Suprapubic skin (tissue), 4 donors: Measurements from ENCODE around the gene MYCBP2.

Experiments
- CTCF ChIP-seq, 2 donors: fragments of 200-600 bp in 1 of 2; fragments of 450-650 bp in 1 of 2; sonication (generic) in 1 of 2; IDR thresholded peaks; one replicate each; pipeline ENCODE4 v1.5.1; 2016 to 2019; ENCODE audit warnings: antibody characterized with exemption in 2 of 2, mild to moderate bottlenecking in 1 of 2, moderate library complexity in 1 of 2
- EP300 ChIP-seq: sonication (generic); formaldehyde crosslinking; IDR thresholded peaks from one replicate; pipeline ENCODE4 v1.6.1; 2017; ENCODE audit warnings: antibody characterized with exemption
- POLR2A ChIP-seq, 2 donors: fragments of 450-650 bp; IDR thresholded peaks; one replicate each; pipeline ENCODE4 v1.6.1; 2017; ENCODE audit warnings: antibody characterized with exemption in 2 of 2, mild to moderate bottlenecking in 2 of 2, moderate library complexity in 2 of 2
- POLR2AphosphoS5 ChIP-seq, 3 donors: sonication (generic); formaldehyde crosslinking; IDR thresholded peaks; one replicate each; pipeline ENCODE4 v1.6.1; 2017; ENCODE audit warnings: antibody characterized with exemption in 3 of 3

DNA sequence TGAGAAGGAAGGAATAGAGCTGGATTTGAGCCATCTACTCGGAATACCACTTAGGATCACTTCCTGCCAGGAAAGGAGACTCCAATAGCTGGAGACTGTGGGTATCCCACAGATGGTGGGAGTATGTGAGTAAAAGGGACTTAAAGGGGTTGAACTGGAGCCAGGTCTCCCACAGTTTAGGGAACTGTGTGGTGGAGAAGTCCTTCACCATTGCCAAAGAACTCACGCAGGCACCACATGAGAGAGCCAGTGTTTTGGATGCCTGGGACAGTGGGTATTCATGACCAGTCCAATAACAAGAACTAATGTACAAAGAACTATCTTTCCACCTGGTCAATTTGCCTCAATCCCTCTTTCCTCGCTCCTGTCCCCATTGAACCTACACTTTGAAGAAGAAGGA, 24.4 kb upstream of the MYCBP2 start:
- TF ChIP-seq CTCF (IDR thresholded peaks at IDR 0.05) (no peak), POLR2A (IDR thresholded peaks at IDR 0.05) (no peak), EP300 (no peak), POLR2AphosphoS5 (IDR thresholded peaks at IDR 0.05) (no peak)
